Left forelimb (tissue), 1 donor: ENCODE data around the gene POU6F1.
"Not testable (repeated sequence)": the region's sequence is repeated elsewhere in the genome, so short reads cannot be mapped to it uniquely, and the experiment has no call there.

Source experiments
- DNase-seq: peaks from one replicate; pipeline ENCODE4 v3.0.0-alpha.2; 2018; ENCODE audit warnings: low spot score

POU6F1 gene

GRCh38 chr12:51227112-51227511, 9.2 kb upstream of the POU6F1 start:
- DNase-seq = not testable (repeated sequence)

DNA sequence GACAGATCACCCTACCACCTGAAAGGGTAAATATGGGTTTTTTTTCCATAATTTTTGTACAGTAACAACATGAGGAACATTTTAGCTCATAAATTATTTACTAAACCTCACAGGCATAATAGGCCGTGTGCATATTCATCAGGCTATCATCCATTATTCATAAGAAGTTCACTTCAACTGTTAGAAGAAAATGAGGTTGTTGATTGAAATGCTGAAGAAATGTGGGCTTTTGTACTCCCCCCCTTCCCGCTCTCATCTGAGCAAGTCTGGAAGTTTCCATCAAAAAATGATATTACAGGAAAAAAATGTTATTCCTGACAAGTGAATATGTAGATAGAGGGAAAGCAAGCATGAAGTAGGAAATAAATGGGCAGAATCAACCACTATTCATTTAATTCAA, 7.9 kb upstream of the POU6F1 start:
- no peak for DNase-seq

DNA sequence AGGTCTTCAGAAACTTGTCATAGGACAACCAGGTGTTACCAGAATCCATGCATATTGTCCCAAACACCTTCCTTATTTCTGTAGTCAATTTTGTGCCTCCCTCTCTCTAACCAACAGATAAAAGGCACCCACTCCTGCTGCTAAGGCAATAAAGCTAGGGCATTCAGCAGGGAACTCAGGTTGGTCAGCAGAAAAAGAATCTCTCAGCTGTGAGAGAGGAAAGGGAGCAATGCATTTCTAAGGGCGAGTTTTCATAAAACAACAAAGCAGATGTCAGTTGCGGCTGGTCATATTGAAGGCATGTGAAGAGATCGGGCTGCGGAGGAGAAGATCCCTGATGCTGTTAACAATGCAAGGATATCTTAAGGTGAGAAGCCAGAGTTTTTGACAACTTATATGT, 7.4 kb upstream of the POU6F1 start:
- no peak for DNase-seq

DNA sequence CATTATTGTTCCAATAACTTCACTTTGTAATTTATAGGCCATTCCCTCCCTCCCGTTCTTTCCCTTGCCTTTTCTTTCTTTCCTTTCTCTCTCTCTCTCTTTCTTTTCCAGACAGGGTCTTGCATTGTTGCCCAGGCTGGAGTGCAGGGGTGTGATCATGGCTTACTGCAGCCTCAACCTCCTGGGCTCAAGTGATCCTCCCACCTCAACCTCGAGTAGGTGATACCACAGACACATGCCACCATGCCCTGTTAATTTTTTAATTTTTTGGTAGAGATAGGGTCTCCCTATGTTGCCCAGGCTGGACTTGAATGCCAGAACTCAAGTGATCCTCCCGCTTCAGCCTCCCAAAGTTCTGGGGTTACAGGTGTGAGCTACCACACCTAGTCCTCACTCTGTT, 6.8 kb upstream of the POU6F1 start:
- DNase-seq = no peak

DNA sequence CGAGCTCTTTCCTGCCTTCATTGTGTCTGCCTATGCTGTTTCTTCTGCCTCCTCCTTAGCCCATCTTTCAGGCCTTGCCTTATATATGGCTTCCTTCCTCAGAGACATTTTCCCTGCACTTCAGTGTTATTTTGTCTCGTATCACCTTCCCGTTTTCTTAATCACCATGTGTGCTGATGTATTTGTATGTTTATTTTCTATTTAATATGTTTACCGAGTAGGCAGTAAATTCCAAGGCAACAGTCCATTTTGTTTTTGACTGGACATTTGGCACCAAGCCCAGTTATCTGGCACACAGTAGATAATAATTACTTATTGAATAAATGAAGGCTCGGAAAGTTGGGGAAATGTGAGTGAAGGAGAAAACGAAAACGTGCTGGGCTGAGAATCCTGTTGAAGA, 4.6 kb upstream of the POU6F1 start:
- DNase-seq = no peak

GRCh38 chr12:51219857-51220256, 2.0 kb upstream of the POU6F1 start:
- not testable (repeated sequence) for DNase-seq

GRCh38 chr12:51219322-51219721, 1.5 kb upstream of the POU6F1 start:
- no peak for DNase-seq

GRCh38 chr12:51218607-51219161, 822 bp upstream of the POU6F1 start:
- no peak for DNase-seq

GRCh38 chr12:51217133-51217967, 512 bp downstream of the POU6F1 start:
- peak; percentile 74 for DNase-seq

DNA sequence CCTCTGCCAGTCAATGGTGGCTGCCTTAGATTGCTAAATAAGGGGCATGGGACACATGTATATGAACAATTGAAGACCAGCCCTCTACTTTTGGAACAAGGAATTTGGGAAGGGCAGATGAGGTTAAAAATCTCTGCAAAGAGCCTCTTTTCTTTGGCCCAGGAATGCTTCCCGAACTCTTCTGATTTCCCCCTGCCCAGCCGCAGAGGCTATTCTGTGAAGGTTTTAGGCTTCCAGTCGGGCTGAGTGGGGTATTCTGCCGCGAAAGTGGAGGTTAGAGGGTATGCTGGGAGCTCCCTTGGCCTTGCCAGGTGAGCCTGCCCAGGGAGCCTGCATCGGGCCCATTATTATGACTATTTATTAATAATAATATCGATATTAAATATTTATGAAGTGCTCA, 1.2 kb downstream of the POU6F1 start:
- no peak for DNase-seq

GRCh38 chr12:51214895-51215294, 3.0 kb downstream of the POU6F1 start:
- no peak for DNase-seq

DNA sequence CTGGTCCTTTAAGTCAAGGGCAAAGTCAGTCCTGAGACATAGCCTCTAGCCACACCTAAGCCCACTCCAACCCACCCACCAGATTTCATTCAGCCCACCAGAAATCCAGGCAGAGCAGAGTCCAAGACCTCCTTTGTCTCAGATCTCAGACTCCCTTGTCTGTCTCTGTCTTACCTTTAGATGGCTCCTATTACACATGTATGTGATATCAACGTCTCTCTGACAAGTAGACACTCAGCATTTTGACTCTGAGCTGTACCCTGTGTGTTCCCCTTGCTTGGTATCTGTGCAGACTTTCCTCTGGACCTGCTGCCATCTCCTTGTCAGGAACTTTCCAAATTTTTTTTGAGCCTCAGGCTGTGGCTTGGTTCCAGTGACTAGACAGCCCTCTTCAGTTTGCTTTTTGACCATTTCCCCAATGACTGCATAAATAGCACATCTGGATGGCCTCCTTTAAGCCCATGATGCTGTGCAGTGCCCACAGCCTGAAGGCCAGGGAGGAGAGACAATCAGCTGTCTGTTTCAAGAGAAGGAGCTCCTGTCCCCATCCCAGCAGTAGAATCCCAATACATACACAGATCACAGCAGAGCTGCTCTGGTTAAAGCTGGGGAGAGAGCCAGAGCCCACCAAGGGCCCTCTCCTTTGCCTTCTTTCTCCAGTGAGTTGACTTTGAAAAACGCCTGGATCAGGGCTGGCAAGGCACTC, 7.0 kb downstream of the POU6F1 start:
- no peak for DNase-seq

DNA sequence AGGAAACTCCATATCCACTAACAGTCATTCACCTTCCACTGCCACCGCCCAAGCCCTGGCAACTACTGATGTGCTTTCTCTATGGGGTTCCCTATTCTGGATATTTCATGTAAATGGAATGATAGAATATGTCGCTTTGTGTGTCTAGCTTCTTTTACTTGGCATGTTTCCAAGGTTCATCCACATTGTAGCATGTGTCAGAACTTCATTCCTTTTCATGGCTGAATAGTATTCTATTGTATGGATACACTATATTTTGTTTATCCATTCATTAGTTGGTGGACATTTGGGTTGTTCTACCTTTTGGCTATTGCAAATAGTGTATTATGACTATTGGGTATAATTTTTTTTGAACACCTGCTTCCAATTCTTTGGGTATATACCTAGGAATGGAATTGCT, 8.6 kb downstream of the POU6F1 start:
- DNase-seq = no peak

- DNase-seq = no peak
Observed at GRCh38 chr12:51208016-51208660, 9.7 kb downstream of the POU6F1 start.

- no peak for DNase-seq
Observed at GRCh38 chr12:51205350-51205749, 12.5 kb downstream of the POU6F1 start.

- DNase-seq = no peak
Observed at GRCh38 chr12:51202718-51203117, 15.1 kb downstream of the POU6F1 start.

GRCh38 chr12:51200806-51201205, 17.1 kb downstream of the POU6F1 start:
- no peak for DNase-seq

GRCh38 chr12:51200156-51200555, 17.7 kb downstream of the POU6F1 start:
- DNase-seq = no peak

GRCh38 chr12:51199366-51199945, 18.4 kb downstream of the POU6F1 start:
- DNase-seq = no peak

DNA sequence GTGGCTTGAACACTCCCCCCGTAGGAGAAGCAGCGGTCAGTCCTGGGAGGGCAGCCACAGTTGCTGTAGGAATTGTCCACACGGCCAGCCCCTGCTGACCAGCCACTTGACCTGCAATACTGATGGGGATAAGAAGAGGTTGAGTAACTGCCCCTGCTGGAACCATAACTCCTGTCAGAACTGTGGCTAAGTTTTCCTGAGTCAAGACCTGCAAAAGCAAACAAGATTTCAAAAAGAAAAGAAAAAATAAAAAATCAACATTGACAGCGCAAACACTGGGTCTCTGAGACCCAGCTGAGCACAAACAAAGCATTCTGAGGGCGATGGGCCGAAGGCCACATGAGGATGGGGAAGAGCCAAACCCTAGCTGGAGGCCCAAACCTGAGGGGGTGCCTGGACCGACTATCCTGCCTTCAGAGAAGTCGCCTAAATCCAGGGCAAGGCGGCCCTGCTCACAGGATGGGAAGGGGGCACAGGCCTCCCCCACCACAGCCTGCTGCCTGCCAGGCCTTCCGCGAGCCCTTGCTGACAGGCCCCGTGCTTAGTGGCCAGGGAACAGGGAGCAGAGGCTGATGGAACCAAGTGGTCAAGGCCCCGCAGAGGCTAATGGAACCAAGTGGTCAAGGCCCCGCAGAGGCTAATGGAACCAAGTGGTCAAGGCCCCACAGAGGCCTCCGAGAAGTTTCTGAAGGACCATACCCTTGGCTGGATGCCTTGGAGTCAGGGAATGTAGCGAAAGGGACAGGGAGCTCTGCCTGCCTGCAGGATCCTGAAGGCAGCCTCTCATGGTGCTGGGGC, 19.1 kb downstream of the POU6F1 start:
- no peak for DNase-seq

GRCh38 chr12:51197736-51198567, 19.9 kb downstream of the POU6F1 start:
- no peak for DNase-seq
